Midbrain (tissue), 1 donor: ENCODE data around the gene GABRR2.
"Not testable (repeated sequence)": the region's sequence is repeated elsewhere in the genome, so short reads cannot be mapped to it uniquely, and the experiment has no call there.

Experiments
- DNase-seq: peaks from one replicate; lab custom pipeline; 2025; lab: John Stamatoyannopoulos, UW

Gene GABRR2

GRCh38 chr6:89257346-89257745 lies 57.8 kb downstream of the GABRR2 start:
- DNase-seq: no peak

- DNase-seq: no peak
Observed at GRCh38 chr6:89255417-89255816, 59.7 kb downstream of the GABRR2 start.

GRCh38 chr6:89254569-89254968 lies 60.5 kb downstream of the GABRR2 start:
- DNase-seq: no peak

DNA sequence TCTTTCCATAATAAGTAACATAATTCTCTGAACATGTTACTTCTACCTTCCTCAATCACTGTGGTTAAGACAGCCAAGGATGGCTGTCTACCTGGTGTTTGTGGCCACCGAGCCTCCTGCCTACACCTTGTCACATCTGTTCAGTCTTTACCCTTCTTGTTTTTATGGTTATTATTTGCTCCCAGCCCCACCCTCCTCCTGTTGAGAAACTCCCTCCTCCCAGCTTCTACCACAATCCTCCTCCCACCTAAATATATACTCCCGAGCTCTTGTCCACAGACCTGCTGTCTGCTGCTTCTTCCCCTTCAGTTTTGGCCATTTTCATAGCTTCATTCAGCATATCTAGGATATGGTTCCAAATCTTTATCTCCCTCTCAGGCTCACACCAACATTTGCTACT lies 62.2 kb downstream of the GABRR2 start:
- no peak for DNase-seq

DNA sequence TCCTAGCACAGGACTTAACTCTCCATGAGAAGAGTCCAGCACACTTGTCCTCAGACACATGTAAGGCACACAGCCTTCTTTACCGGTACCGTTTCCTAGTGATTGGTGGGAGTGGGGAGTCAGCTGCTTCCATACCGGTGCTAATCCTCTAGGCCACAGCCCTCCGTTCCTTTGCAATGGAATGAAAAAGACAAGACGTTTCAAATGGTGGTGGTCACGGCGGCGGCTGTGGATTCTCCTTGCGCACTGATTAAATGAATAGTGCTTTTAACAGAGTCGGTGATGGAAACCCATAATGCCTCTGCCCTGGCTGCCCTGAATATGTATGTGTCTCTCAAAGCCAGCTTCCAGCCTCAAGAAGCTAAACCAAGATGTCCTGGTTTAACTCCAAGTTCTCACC lies 63.1 kb downstream of the GABRR2 start:
- no peak for DNase-seq

GRCh38 chr6:89251170-89251569 lies 63.9 kb downstream of the GABRR2 start:
- DNase-seq: no peak

DNA sequence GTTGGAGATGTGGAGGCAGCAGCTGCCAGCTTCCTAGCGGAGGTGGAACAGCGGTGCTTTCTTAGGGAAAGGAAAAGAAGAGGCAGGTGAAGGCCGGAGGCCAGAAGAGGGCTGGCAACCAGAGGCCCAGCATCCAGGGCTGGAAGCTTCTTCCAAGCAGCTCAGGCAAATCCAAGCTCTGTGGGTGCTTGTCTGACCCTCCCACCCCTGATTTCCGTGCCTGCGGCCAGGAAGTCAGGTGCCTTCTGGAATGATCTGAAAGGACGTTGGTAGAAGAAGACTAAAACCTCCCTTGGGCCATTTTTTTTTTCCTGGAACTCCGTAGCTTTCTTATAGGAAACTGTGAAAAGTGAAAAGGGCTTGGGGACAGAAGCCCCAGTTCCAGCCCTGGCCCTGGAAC lies 64.9 kb downstream of the GABRR2 start:
- no peak for DNase-seq

DNA sequence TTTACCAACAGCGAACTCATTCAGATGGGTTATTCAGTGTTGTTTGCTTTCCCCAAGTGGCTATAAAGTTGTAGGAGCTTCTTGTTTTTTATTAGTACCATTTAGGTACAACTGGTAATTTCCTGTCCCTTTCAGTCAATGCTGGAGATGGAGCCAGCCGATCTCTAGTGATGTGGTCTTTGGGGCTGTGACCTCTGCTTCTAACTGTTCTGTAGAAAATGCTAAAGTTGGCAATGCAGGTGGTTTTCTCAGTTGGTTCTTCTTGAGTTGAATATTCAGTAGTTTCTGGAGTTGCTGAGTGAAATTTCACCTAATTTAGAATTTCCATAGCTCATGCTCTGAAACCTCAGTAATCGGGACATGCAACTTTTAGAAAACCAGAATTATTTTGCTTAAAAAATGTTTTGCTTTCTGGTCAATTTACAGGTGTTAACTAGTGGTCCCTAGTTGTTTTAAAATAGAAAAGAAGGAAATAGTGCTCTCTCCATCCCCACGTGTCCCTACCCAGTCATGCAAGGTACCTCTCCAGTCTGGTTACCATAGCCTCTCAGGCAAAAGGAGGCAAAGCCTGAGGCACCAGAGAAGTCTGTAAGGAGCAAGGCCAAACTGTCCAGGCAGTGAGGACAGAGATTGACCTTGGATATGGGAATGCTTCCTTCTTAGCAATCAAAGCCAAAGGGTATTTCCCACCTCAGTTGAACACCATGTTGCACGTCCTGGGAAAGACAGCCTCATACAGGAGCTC lies 70.7 kb downstream of the GABRR2 start:
- DNase-seq: no peak

DNA sequence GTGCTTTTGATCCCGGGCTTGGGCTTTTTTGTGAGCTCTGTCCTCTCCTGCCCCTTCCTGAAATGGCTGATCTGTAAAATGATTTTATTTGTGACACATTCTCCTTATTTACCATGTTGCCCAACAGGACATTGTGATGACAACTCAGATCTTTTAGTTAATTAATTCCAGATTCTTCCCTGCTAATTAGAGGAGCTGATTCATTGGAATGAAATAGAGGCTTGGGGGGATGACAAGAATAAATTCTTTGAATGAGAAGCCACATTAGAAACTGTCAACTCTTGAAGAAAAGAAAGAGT lies 71.8 kb downstream of the GABRR2 start:
- no peak for DNase-seq

DNA sequence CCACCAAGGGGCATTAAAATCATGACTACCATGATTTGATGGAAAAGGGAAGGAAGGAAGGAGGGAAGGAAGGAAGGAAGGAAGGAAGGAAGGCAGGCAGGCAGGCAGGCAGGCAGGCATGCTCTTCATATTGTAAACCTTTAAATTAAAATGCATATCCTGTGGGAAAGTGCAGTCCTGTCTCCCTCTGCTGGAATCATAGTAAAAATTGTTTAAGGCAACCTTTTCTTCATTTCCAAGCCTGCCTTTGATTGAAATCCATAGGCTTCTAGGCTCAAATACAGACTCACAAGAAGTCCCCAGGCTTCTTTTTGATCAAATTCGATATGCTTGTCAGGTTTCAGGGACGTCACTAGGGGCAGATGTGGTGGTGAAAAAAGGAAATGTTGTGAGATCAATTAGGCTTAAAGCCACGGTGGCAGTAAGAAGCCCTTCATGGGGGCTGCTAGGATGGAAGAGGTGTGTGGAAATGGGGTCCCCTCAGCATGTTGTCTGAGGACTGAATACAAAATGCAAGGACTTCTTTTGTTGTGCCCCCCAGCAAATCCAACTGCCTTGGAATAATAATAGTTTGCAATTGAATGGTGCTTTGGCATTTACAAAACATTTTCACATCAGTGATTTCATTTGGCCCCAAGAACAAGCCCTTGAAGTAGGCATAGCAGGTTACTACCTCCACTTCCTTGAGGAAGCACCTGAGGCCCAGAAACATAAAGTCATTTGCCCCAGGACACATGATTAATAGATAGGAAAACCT lies 72.3 kb downstream of the GABRR2 start:
- no peak for DNase-seq

- no peak for DNase-seq
Observed at GRCh38 chr6:89239338-89239737, 75.8 kb downstream of the GABRR2 start.

DNA sequence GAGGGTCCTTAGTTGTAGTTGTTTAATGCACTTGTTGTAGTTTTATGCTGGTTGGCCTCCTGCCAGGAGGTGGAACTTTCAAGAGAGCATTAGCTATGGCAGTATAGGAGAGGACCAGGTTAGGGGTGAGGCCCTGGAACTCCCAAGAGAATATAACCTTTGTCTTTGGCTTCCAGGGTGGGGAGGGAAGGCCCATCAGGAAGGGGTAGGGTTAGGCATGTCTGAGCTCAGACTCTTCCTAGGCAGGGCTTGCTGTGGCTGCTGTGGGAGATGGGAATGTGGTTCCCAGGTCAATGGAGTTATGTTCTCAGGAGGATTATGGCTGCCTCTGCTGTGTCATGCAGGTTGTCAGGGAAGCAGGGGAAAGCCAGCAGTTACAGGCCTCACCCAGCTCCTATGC lies 77.9 kb downstream of the GABRR2 start:
- no peak for DNase-seq

DNA sequence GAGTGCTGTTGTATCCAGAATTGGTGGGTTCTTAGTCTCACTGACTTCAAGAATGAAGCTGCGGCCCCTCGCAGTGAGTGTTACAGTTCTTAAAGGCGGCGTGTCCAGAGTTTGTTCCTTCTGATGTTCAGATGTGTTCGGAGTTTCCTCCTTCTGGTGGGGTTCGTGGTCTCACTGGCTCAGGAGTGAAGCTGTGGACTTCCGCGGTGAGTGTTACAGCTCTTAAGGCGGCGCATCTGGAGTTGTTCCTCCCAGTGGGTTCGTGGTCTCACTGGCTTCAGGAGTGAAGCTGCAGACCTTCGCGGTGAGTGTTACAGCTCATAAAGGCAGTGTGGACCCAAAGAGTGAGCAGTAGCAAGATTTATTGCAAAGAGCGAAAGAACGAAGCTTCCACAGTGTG lies 81.5 kb downstream of the GABRR2 start:
- not testable (repeated sequence) for DNase-seq

GRCh38 chr6:89222712-89223039 lies 92.4 kb downstream of the GABRR2 start:
- DNase-seq: no peak

DNA sequence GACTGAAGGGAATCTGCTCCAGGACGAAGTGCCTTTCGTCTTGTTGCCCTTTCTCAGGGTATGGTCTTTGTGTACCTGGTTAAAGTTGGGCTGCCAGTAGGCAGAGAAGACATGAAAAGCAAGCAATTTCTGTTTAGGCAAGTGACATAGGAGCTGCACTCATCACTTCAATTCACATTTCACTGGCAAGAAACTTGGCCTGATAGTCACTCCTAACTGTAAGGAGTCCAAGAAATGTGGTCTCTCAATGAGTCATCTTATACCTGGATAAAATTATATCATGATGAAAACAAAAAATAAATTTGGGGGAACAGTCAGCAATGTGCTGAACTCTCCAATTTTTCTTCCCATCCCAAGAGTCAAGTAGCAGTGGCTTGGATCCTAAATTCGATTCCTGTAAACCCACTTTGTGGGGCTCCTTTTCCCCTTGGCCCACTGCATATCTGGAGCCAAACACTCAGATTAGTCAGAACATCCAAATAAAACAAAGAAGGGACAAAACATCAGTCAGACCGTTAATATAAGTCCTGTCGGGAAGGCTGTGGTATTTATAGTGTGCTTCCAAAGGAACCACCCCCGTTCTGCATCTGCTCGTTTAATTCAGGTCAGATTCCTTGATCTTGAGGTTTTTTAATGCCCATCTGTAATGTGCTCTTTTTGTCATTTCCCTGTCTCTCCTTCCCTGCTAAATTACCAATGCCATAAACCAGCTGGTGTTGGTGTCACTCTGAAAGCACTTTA lies 93.0 kb downstream of the GABRR2 start:
- no peak for DNase-seq

- no peak for DNase-seq
Observed at GRCh38 chr6:89221129-89221528, 94.0 kb downstream of the GABRR2 start.

DNA sequence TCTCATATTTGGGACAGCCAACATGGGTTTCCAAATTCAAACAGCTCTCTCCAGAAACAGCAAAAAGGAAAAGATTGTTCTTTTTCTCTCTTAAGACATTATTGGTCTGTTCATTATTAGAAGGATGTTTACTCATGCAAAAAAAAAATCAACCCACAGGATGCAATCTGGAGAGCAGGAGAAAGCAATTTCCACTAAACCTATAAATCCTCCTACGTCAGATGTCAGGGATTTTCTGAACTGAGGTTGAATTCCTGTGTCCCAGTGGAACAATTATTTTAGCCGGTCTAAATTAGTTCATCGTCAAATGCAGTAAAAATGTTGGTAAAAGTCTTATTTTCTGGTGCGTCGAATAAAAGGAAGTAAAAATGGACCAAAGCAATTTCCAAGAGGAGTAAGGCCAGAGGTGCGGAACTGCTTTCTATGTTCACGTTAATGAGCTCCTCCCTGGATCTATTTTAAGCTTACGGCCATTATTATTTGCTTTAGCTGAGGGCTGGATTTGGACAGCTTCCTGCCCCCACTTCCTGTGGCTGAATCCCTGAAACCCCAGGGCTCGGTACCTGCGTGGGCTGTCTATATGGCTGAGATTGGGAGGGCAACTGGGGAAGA lies 97.7 kb downstream of the GABRR2 start, which contains the start of gene GABRR1:
Gene GABRR1, minus strand, starts transcription at position 60 of the 612 bp plus-strand sequence. Its CDS starts 36 bp downstream, at position 24.
- DNase-seq: no peak

DNA sequence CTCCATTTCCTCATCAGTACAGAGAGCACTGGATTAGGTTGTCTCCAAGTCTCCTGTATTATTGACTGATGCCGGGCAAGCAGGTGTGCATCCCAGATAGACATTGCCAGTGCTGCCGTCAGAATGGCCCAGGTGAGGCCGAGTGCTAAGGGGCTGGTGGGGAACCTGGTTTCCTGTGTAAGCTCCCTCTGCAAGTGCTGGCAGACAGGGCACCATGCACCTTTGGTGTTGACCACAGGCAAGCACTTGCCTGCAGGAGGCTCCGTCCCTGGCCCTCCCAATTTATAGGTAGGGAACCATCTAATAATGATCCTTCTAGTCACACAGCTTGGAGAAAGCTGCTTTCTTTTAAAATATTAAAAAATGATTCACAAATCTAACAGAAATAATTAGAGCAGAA lies 98.7 kb downstream of the GABRR2 start:
- DNase-seq: no peak

DNA sequence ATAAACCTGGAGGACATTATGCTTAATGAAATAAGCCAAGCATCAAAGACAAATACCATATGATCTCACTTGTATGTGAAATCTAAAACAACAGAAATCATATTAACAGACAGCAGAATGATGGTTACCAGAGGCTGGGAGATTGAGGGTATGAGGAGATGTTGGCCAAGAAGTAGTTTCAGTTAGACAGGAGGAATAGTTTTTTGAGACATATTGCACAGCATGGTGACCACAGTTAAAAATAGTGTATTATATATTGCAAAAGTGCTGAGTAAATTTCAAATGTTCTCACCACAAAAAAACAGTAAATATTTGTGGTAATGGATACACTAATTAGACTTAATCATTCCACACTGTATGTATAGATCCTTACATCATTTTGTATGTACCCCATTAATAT lies 99.7 kb downstream of the GABRR2 start:
- no peak for DNase-seq

- no peak for DNase-seq
Observed at GRCh38 chr6:89214197-89214596, 100.9 kb downstream of the GABRR2 start.

DNA sequence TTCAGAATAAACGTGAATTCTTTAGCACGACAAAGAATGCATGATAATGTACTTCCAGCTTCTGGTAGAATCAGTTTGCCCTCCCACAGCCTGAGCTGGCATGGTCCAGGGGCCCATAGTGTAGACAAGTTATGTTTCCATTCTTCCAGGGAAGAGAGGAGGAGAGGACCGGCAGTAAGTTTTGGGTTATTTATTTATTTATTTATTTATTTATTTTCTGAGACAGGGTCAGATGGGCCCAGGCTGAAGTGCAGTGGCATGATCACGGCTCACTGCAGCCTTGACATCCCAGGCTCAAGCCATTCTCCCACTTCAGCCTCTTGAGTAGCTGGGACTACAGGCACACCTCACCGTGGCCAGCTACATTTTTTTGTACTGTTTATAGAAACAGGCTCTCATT lies 102.6 kb downstream of the GABRR2 start:
- DNase-seq: no peak

DNA sequence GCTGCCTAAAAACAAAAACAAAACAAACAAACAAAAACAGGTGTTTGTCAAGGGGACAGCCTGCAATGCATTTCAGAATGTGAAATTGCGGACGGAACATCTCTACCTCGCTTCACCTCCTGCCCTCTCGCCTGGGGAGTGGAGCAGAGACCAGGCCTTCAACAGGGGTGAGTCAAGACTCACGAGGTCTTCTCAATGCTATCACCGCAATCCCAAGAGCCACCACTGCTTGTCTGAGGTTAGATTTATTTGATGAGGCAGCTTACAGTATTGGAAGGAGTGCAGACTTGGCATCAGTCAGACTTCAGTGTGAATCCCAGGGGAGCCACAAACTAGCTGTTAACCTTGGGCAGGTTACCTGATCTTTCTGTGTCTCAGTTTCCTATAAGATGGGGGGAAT lies 105.6 kb downstream of the GABRR2 start:
- DNase-seq: no peak

DNA sequence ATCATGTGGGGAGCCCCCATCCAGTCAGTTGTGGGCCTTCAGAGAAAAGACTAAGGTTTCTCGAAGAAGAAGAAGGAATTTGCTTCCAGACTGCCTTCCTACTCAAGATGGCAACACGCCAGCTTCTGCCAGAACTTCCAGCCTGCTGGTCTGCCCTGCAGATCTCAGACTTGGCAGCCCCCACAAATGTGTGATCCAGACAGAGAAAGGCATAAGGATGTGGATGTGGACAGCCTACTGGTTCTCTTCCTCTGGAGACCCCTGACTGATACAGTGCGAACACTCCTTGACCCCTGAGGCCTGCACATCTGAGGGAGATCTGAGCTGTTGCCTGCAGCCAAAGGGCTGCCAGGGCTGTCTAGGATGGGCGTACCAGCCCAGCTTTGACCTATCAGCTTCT lies 106.5 kb downstream of the GABRR2 start:
- no peak for DNase-seq
